K562 (cell line): ENCODE results near the gene ZNF487. TPM values are rescaled to one million over a fixed set of nuclear protein-coding genes. Genes with fewer than 3 reads are reported as not detected.

Experiments
- CBX8 ChIP-seq: fragments of 200-600 bp; sonication (generic); IDR thresholded peaks from 2 replicates; pipeline ENCODE4 v1.6.1; 2012; ENCODE audit warnings: borderline replicate concordance, mixed run types, low read depth, mild to moderate bottlenecking, moderate library complexity, mixed read lengths, low read length, control low read depth, inconsistent platforms; ENCODE audit not compliant: poor library complexity, severe bottlenecking; ENCODE audit errors: extremely low read depth
- CGGBP1 ChIP-seq: fragments of 250-450 bp; sonication (Bioruptor Pico); IDR thresholded peaks from 2 replicates; pipeline ENCODE4 v1.9.0; 2021; ENCODE audit warnings: mild to moderate bottlenecking
- CREB5 ChIP-seq: fragments of 250-450 bp; sonication (Bioruptor Pico); IDR thresholded peaks from 2 replicates; pipeline ENCODE4 v1.5.0; 2020; ENCODE audit warnings: mild to moderate bottlenecking
- CREM ChIP-seq: IDR thresholded peaks from 2 replicates; pipeline ENCODE4 v1.6.1; 2014; ENCODE audit warnings: antibody characterized with exemption, low read depth
- KAT2B ChIP-seq: IDR thresholded peaks from one replicate; pipeline ENCODE4 v1.6.1; 2012; ENCODE audit warnings: low read depth, mild to moderate bottlenecking, control low read depth, inconsistent platforms, low read length, moderate library complexity
- MCM2 ChIP-seq: fragments of 450-650 bp; IDR thresholded peaks from 2 replicates; pipeline ENCODE4 v1.6.1; 2017; ENCODE audit warnings: low read depth, mild to moderate bottlenecking
- MCM7 ChIP-seq, 2 experiments: fragments of 450-650 bp; IDR thresholded peaks; 2 replicates each; pipeline ENCODE4 v1.6.1; 2016 to 2018
- MECOM ChIP-seq: fragments of 250-450 bp; sonication (Bioruptor Pico); IDR thresholded peaks from 2 replicates; pipeline ENCODE4 v1.8.0; 2022; ENCODE audit warnings: inconsistent platforms
- NR4A1 ChIP-seq, 2 experiments: fragments of 250-450 bp in 1 of 2; fragments of 450-650 bp in 1 of 2; sonication (Bioruptor Pico) in 1 of 2; IDR thresholded peaks; 2 replicates each; pipeline versions ENCODE4 v1.4.0 to v1.6.1; 2016 to 2020; ENCODE audit warnings: mild to moderate bottlenecking in 2 of 2, missing compliant biosample characterization in 1 of 2, missing genetic modification characterization in 1 of 2, moderate library complexity in 1 of 2
- PHB2 ChIP-seq: fragments of 450-650 bp; IDR thresholded peaks from 2 replicates; pipeline ENCODE4 v1.6.1; 2017; ENCODE audit warnings: low read depth
- RBM15 ChIP-seq: fragments of 200-400 bp; formaldehyde crosslinking; IDR thresholded peaks from 2 replicates; pipeline ENCODE4 v1.6.1; 2018; ENCODE audit warnings: mild to moderate bottlenecking, low read length, moderate library complexity; ENCODE audit not compliant: insufficient read depth
- RBM17 ChIP-seq: fragments of 200-400 bp; formaldehyde crosslinking; IDR thresholded peaks from 2 replicates; pipeline ENCODE4 v1.6.1; 2017; ENCODE audit warnings: low read depth, mild to moderate bottlenecking, low read length, borderline replicate concordance
- SMAD4 ChIP-seq: fragments of 250-450 bp; sonication (Bioruptor Pico); conservative IDR thresholded peaks from 2 replicates; pipeline ENCODE4 v1.8.0; 2021; ENCODE audit warnings: inconsistent platforms, mild to moderate bottlenecking, moderate library complexity
- STAT5B ChIP-seq: fragments of 250-450 bp; sonication (Bioruptor Pico); IDR thresholded peaks from 2 replicates; pipeline ENCODE4 v1.8.0; 2021; ENCODE audit warnings: mild to moderate bottlenecking, inconsistent platforms
- STAT6 ChIP-seq: sonication (generic); formaldehyde crosslinking; IDR thresholded peaks from 2 replicates; pipeline ENCODE4 v1.8.1; 2023; ENCODE audit warnings: mild to moderate bottlenecking, missing genetic modification reagents
- XRCC4 ChIP-seq: IDR thresholded peaks from one replicate; pipeline ENCODE4 v1.6.1; 2011; ENCODE audit not compliant: insufficient read depth, insufficient read length; ENCODE audit errors: extremely low read depth
- ZBTB17 ChIP-seq: fragments of 450-650 bp; formaldehyde crosslinking; IDR thresholded peaks from 2 replicates; pipeline ENCODE4 v1.4.0; 2020; ENCODE audit warnings: mild to moderate bottlenecking
- ZNF583 ChIP-seq: fragments of 250-450 bp; sonication (Bioruptor Pico); IDR thresholded peaks from 2 replicates; pipeline ENCODE4 v1.4.0; 2020
- polyA plus RNA-seq, 8 experiments: library from polyadenylated mRNA; depleted of rRNA in 4 of 8; stranded (reverse) in 5 of 8; unstranded in 3 of 8; fragments of >200 nt; fragmentation: Nextera tagmentation in 2 of 8; fragmentation: Illumina TruSeq in 1 of 8; extraction: Ambion mirVana in 2 of 8; extraction: Trizol in 1 of 8; gene quantifications; 2 replicates each; pipeline versions ENCODE4 v1.2.1 to v1.2.3, GENCODE V29; 2011 to 2014; ENCODE audit warnings: inconsistent platforms in 1 of 8, missing spikeins in 1 of 8
- total RNA-seq, 7 experiments: library from RNA; depleted of rRNA in 6 of 7; stranded (reverse); fragments of >200 nt in 6 of 7; fragmentation: Illumina TruSeq in 2 of 7; extraction: Trizol in 2 of 7; gene quantifications; 2 replicates each; pipeline versions ENCODE4 v1.2.1 to v1.2.3, GENCODE V29; 2011 to 2021; ENCODE audit warnings: low replicate concordance in 1 of 7
- TF ChIP-seq, protein P1 (sequence below): fragments of 250-450 bp; sonication (Bioruptor Pico); IDR thresholded peaks from 2 replicates; pipeline ENCODE4 v1.4.0; 2020; ENCODE audit warnings: mild to moderate bottlenecking, moderate library complexity
- TF ChIP-seq, protein P2 (sequence below): fragments of 450-650 bp; IDR thresholded peaks from one replicate; pipeline ENCODE4 v1.6.1; 2018; ENCODE audit warnings: mild to moderate bottlenecking, moderate library complexity; ENCODE audit not compliant: partially characterized antibody

Gene ZNF487
- total and polyA plus RNA-seq, 9 of the 15 experiments (the other 6 are each of a cell fraction or from before 2014, with no cell fraction given): 1.9 to 6.5 (median 4.2) TPM

- TF ChIP-seq CREB5 (CRISPR knock-in tag): no peak
- TF ChIP-seq MCM2: no peak
- no peak for TF ChIP-seq CBX8
- no peak for TF ChIP-seq STAT6 (CRISPR knock-in tag)
- 0 out of 2 replicates have a peak, but pooled peaks have one; percentile 48 for TF ChIP-seq ZBTB17
- no peak for TF ChIP-seq XRCC4
- no peak for TF ChIP-seq CGGBP1 (CRISPR knock-in tag)
- TF ChIP-seq NR4A1 (CRISPR knock-in tag; IDR thresholded peaks at IDR 0.05): 0 out of 2 replicates have a peak, but pooled peaks have one; percentile 22
- TF ChIP-seq NR4A1 (tag; IDR thresholded peaks at IDR 0.05): peak; percentile 65
- no peak for TF ChIP-seq MCM7 (IDR thresholded peaks at IDR 0.05)
- no peak for TF ChIP-seq PHB2
- peak; percentile 75; the same call in 1 of the 2 replicates for TF ChIP-seq SMAD4 (CRISPR knock-in tag)
- TF ChIP-seq, protein P1, sequence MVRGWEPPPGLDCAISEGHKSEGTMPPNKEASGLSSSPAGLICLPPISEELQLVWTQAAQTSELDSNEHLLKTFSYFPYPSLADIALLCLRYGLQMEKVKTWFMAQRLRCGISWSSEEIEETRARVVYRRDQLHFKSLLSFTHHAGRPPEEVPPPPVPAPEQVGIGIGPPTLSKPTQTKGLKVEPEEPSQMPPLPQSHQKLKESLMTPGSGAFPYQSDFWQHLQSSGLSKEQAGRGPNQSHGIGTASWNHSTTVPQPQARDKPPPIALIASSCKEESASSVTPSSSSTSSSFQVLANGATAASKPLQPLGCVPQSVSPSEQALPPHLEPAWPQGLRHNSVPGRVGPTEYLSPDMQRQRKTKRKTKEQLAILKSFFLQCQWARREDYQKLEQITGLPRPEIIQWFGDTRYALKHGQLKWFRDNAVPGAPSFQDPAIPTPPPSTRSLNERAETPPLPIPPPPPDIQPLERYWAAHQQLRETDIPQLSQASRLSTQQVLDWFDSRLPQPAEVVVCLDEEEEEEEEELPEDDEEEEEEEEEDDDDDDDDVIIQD: no peak
- 0 out of 2 replicates have a peak, but pooled peaks have one; percentile 37 for TF ChIP-seq ZNF583 (CRISPR knock-in tag)
- TF ChIP-seq, protein P2, sequence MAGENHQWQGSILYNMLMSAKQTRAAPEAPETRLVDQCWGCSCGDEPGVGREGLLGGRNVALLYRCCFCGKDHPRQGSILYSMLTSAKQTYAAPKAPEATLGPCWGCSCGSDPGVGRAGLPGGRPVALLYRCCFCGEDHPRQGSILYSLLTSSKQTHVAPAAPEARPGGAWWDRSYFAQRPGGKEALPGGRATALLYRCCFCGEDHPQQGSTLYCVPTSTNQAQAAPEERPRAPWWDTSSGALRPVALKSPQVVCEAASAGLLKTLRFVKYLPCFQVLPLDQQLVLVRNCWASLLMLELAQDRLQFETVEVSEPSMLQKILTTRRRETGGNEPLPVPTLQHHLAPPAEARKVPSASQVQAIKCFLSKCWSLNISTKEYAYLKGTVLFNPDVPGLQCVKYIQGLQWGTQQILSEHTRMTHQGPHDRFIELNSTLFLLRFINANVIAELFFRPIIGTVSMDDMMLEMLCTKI: no peak
- no peak for TF ChIP-seq STAT5B (CRISPR knock-in tag)
- TF ChIP-seq RBM15: no peak
- no peak for TF ChIP-seq RBM17
- TF ChIP-seq MECOM (CRISPR knock-in tag): no peak
- peak; percentile 55; the same call in 1 of the 2 replicates for TF ChIP-seq CREM
- no peak for TF ChIP-seq KAT2B
Observed at GRCh38 chr10:43420369-43421200, 16.3 kb upstream of the ZNF487 start (continued).
